Neural cell (in vitro differentiated cells): ENCODE data around the gene GEMIN4.
"Not testable (repeated sequence)": the region's sequence is repeated elsewhere in the genome, so short reads cannot be mapped to it uniquely, and the experiment has no call there.

Experiments
- EP300 ChIP-seq: fragments of 450-650 bp; conservative IDR thresholded peaks from 2 replicates; pipeline ENCODE4 v1.6.1; 2014; ENCODE audit warnings: antibody characterized with exemption, mild to moderate bottlenecking, moderate library complexity; ENCODE audit not compliant: poor library complexity, severe bottlenecking
- EZH2 ChIP-seq: fragments of 200-600, 300-800 bp; shearing (Covaris generic), sonication (generic); IDR thresholded peaks from 2 replicates; pipeline ENCODE4 v1.6.1; 2014; ENCODE audit warnings: antibody characterized with exemption, low read length, borderline replicate concordance, mild to moderate bottlenecking; ENCODE audit not compliant: insufficient read depth, poor library complexity, severe bottlenecking
- POLR2AphosphoS5 ChIP-seq: IDR thresholded peaks from 2 replicates; pipeline ENCODE4 v1.6.1; 2012
- TF ChIP-seq, protein P1 (sequence below): fragments of 450-650 bp; IDR thresholded peaks from 2 replicates; pipeline ENCODE4 v1.5.1; 2014; ENCODE audit warnings: antibody characterized with exemption, mild to moderate bottlenecking, moderate library complexity; ENCODE audit not compliant: poor library complexity, severe bottlenecking
- TF ChIP-seq, protein P2 (sequence below): IDR thresholded peaks from 2 replicates; pipeline ENCODE4 v1.6.1; 2012; ENCODE audit warnings: borderline replicate concordance

DNA sequence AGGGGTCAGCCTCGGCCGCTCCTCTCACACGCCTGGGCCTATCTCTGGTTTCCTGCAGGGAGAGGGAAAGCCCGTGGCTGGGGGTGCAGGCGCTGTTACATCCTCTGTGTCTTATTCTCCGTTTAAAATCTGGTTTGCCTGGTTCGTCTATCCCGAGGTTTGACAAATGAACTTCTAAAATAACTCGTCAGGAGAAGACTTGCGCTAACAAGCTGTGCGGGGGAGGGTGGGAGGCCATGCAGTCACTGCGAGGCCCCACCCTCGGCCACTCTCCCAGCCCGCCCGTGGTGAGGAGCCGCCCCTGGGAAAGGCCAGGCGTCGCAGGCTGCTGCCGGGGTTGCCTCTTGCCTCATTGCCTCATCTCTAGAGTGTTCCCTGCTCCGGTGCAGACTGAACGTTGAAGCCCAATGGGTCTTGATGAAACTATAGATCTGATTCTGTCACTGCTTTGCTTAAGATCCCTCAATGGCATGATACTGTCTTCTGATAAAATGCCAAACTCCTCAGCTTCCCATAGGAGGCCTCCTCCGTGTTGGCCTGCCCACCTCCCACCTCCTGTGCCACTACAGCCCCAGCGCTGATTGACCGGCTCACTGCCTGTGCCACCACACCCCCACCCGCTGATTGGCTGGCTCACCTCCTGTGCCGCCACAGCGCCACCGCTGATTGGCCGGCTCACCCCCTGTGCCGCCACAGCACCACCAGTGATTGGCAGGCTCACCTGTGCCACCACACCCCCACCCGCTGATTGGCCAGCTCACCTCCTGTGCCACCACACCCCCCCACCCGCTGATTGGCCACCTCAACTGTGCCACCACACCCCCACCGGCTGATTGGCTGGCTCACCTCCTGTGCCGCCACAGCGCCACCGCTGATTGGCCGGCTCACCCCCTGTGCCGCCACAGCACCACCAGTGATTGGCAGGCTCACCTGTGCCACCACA lies 38.1 kb upstream of the GEMIN4 start:
- TF ChIP-seq, protein P1, sequence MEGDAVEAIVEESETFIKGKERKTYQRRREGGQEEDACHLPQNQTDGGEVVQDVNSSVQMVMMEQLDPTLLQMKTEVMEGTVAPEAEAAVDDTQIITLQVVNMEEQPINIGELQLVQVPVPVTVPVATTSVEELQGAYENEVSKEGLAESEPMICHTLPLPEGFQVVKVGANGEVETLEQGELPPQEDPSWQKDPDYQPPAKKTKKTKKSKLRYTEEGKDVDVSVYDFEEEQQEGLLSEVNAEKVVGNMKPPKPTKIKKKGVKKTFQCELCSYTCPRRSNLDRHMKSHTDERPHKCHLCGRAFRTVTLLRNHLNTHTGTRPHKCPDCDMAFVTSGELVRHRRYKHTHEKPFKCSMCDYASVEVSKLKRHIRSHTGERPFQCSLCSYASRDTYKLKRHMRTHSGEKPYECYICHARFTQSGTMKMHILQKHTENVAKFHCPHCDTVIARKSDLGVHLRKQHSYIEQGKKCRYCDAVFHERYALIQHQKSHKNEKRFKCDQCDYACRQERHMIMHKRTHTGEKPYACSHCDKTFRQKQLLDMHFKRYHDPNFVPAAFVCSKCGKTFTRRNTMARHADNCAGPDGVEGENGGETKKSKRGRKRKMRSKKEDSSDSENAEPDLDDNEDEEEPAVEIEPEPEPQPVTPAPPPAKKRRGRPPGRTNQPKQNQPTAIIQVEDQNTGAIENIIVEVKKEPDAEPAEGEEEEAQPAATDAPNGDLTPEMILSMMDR = not testable (repeated sequence)
- TF ChIP-seq EP300, POLR2AphosphoS5, EZH2: not testable (repeated sequence)
- TF ChIP-seq, protein P2, sequence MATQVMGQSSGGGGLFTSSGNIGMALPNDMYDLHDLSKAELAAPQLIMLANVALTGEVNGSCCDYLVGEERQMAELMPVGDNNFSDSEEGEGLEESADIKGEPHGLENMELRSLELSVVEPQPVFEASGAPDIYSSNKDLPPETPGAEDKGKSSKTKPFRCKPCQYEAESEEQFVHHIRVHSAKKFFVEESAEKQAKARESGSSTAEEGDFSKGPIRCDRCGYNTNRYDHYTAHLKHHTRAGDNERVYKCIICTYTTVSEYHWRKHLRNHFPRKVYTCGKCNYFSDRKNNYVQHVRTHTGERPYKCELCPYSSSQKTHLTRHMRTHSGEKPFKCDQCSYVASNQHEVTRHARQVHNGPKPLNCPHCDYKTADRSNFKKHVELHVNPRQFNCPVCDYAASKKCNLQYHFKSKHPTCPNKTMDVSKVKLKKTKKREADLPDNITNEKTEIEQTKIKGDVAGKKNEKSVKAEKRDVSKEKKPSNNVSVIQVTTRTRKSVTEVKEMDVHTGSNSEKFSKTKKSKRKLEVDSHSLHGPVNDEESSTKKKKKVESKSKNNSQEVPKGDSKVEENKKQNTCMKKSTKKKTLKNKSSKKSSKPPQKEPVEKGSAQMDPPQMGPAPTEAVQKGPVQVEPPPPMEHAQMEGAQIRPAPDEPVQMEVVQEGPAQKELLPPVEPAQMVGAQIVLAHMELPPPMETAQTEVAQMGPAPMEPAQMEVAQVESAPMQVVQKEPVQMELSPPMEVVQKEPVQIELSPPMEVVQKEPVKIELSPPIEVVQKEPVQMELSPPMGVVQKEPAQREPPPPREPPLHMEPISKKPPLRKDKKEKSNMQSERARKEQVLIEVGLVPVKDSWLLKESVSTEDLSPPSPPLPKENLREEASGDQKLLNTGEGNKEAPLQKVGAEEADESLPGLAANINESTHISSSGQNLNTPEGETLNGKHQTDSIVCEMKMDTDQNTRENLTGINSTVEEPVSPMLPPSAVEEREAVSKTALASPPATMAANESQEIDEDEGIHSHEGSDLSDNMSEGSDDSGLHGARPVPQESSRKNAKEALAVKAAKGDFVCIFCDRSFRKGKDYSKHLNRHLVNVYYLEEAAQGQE = not testable (repeated sequence)
